NB4 (cell line): Measurements from ENCODE around the gene RERE.

Experiments
- DNase-seq: peaks from one replicate; pipeline ENCODE4 v3.0.0; 2010; ENCODE audit warnings: low read depth
- H3K4me3 ChIP-seq: one replicate; pipeline ENCODE4 v1.5.1; 2011; ENCODE audit warnings: mild to moderate bottlenecking, low read depth, low read length, moderate library complexity
- CTCF ChIP-seq: IDR thresholded peaks from one replicate; pipeline ENCODE4 v1.5.1; 2012; ENCODE audit warnings: low read depth, low read length
- MAX ChIP-seq: IDR thresholded peaks from 2 replicates; pipeline ENCODE4 v1.6.1; 2011; ENCODE audit warnings: low read depth, low read length
- MYC ChIP-seq: IDR thresholded peaks from 2 replicates; pipeline ENCODE4 v1.6.1; 2011; ENCODE audit warnings: low read depth, low read length
- POLR2A ChIP-seq: IDR thresholded peaks from 2 replicates; pipeline ENCODE4 v1.6.1; 2011; ENCODE audit warnings: mild to moderate bottlenecking; ENCODE audit not compliant: insufficient read length; ENCODE audit errors: extremely low read depth

Gene RERE

GRCh38 chr1:8571200-8571984, 246.0 kb downstream of the RERE start:
- no peak for DNase-seq
- TF ChIP-seq CTCF (no peak), MYC (no peak), POLR2A (no peak), MAX (no peak)
- H3K4me3 ChIP-seq = no peak overlapping the region

GRCh38 chr1:8570465-8570864, 247.0 kb downstream of the RERE start:
- TF ChIP-seq POLR2A (no peak), MAX (no peak), CTCF (no peak), MYC (no peak)
- no peak for DNase-seq
- no peak overlapping the region for H3K4me3 ChIP-seq

- no peak for DNase-seq
- TF ChIP-seq MAX (no peak), POLR2A (no peak), CTCF (no peak), MYC (no peak)
- H3K4me3 ChIP-seq = no peak overlapping the region
These were observed 248.2 kb downstream of the RERE start for GRCh38 chr1:8569242-8569641.

GRCh38 chr1:8568837-8569236, 248.6 kb downstream of the RERE start:
- TF ChIP-seq POLR2A (no peak), MAX (no peak), MYC (no peak), CTCF (no peak)
- no peak for DNase-seq
- no peak overlapping the region for H3K4me3 ChIP-seq

- TF ChIP-seq MAX = no peak
- TF ChIP-seq POLR2A = no peak
- TF ChIP-seq CTCF = no peak
- DNase-seq = no peak
- H3K4me3 ChIP-seq = no peak overlapping the region
These were observed 250.3 kb downstream of the RERE start for GRCh38 chr1:8567146-8567545.

- DNase-seq = no peak
- TF ChIP-seq MAX = no peak
- TF ChIP-seq CTCF = no peak
- no peak for TF ChIP-seq POLR2A
- no peak for TF ChIP-seq MYC
- no peak overlapping the region for H3K4me3 ChIP-seq
These were observed 251.6 kb downstream of the RERE start for GRCh38 chr1:8565802-8566201.
